RWPE2 (cell line): Measurements from ENCODE around the gene TMC3.

Experiments
- ATAC-seq: fragments of 200-7000 bp; cut with Tn5 transposase; 3 replicates; pipeline ENCODE4 v1.9.1; 2021; ENCODE audit warnings: low read depth
- DNase-seq: peaks from one replicate; pipeline ENCODE4 v3.0.0-alpha.2; 2020; ENCODE audit warnings: low spot score
- H3K27ac ChIP-seq: fragments of 450-650 bp; 2 replicates; pipeline ENCODE4 v1.5.1; 2017; ENCODE audit warnings: mild to moderate bottlenecking; ENCODE audit not compliant: poor library complexity, severe bottlenecking
- H3K27me3 ChIP-seq: fragments of 250-450 bp; sonication (Bioruptor Pico); 2 replicates; pipeline ENCODE4 v1.5.1; 2021; ENCODE audit warnings: mild to moderate bottlenecking, moderate library complexity; ENCODE audit not compliant: insufficient read depth, poor library complexity, severe bottlenecking
- H3K36me3 ChIP-seq: fragments of 250-450 bp; sonication (Bioruptor Pico); 2 replicates; pipeline ENCODE4 v1.5.1; 2020; ENCODE audit warnings: low read depth, mild to moderate bottlenecking, moderate library complexity
- H3K4me1 ChIP-seq: fragments of 250-450 bp; sonication (Bioruptor Pico); 2 replicates; pipeline ENCODE4 v1.5.1; 2021; ENCODE audit warnings: mild to moderate bottlenecking, moderate library complexity; ENCODE audit not compliant: insufficient read depth, poor library complexity, severe bottlenecking
- H3K4me3 ChIP-seq: fragments of 250-450 bp; sonication (Bioruptor Pico); 2 replicates; pipeline ENCODE4 v1.5.1; 2021; ENCODE audit warnings: mild to moderate bottlenecking, moderate library complexity; ENCODE audit not compliant: severe bottlenecking
- H3K9me3 ChIP-seq: fragments of 250-450 bp; sonication (Bioruptor Pico); 2 replicates; pipeline ENCODE4 v1.5.1; 2021; ENCODE audit warnings: mild to moderate bottlenecking, moderate library complexity; ENCODE audit not compliant: severe bottlenecking
- TF ChIP-seq, protein P1 (sequence below): fragments of 450-650 bp; IDR thresholded peaks from one replicate; pipeline ENCODE4 v1.5.1; 2017; ENCODE audit warnings: mild to moderate bottlenecking, moderate library complexity; ENCODE audit not compliant: poor library complexity, severe bottlenecking

The TMC3 gene

GRCh38 chr15:81373176-81373575 lies 837 bp downstream of the TMC3 start:
- no peaks in the 10 kb centered on the region for H3K4me1 ChIP-seq
- H3K9me3 ChIP-seq = no peaks in the 10 kb centered on the region
- H3K36me3 ChIP-seq = no peaks in the 10 kb centered on the region
- DNase-seq = no peak
- H3K4me3 ChIP-seq = no peak overlapping the region
- TF ChIP-seq, protein P1, sequence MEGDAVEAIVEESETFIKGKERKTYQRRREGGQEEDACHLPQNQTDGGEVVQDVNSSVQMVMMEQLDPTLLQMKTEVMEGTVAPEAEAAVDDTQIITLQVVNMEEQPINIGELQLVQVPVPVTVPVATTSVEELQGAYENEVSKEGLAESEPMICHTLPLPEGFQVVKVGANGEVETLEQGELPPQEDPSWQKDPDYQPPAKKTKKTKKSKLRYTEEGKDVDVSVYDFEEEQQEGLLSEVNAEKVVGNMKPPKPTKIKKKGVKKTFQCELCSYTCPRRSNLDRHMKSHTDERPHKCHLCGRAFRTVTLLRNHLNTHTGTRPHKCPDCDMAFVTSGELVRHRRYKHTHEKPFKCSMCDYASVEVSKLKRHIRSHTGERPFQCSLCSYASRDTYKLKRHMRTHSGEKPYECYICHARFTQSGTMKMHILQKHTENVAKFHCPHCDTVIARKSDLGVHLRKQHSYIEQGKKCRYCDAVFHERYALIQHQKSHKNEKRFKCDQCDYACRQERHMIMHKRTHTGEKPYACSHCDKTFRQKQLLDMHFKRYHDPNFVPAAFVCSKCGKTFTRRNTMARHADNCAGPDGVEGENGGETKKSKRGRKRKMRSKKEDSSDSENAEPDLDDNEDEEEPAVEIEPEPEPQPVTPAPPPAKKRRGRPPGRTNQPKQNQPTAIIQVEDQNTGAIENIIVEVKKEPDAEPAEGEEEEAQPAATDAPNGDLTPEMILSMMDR = no peak
- ATAC-seq = no peak
- H3K27me3 ChIP-seq = no peaks in the 10 kb centered on the region
- no peak overlapping the region for H3K27ac ChIP-seq

- no peaks in the 10 kb centered on the region for H3K9me3 ChIP-seq
- H3K36me3 ChIP-seq = no peaks in the 10 kb centered on the region
- TF ChIP-seq, protein P1 = no peak
- no peaks in the 10 kb centered on the region for H3K27me3 ChIP-seq
- no peaks in the 10 kb centered on the region for H3K4me1 ChIP-seq
- H3K4me3 ChIP-seq = no peak overlapping the region
- no peak for ATAC-seq
- no peak for DNase-seq
- H3K27ac ChIP-seq = no peak overlapping the region
These were observed 1.4 kb downstream of the TMC3 start for GRCh38 chr15:81372575-81372974.

- Histone ChIP-seq H3K27me3 (no peaks in the 10 kb centered on the region), H3K36me3 (no peaks in the 10 kb centered on the region), H3K4me1 (no peaks in the 10 kb centered on the region), H3K27ac (no peak overlapping the region), H3K9me3 (no peaks in the 10 kb centered on the region), H3K4me3 (no peak overlapping the region)
- no peak for ATAC-seq
- DNase-seq = no peak
- TF ChIP-seq, protein P1 = no peak
These were observed 10.1 kb downstream of the TMC3 start for GRCh38 chr15:81363718-81364500.

DNA sequence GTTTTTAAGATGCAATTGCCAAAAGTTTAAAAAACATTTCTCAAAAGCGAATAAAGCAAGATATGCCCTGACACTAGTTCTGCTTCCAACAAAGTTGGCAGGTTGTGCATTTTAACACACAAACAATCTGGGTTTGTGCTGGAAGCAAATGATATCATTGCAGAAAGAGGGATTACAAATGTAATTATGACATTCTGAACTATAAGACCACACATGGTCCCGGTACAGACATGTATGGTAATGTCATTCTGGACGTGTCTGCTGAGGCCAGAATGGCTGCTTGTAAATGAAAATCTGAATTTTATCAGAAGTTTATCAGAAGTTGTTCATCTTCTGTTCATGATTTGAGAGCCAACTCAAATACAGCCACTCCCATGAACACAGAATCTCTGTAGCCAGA lies 10.7 kb downstream of the TMC3 start:
- no peaks in the 10 kb centered on the region for H3K9me3 ChIP-seq
- TF ChIP-seq, protein P1 = no peak
- H3K36me3 ChIP-seq = no peaks in the 10 kb centered on the region
- no peaks in the 10 kb centered on the region for H3K27me3 ChIP-seq
- no peak overlapping the region for H3K27ac ChIP-seq
- H3K4me3 ChIP-seq = no peak overlapping the region
- no peaks in the 10 kb centered on the region for H3K4me1 ChIP-seq
- DNase-seq (no peak), ATAC-seq (no peak)

GRCh38 chr15:81362790-81363189 lies 11.2 kb downstream of the TMC3 start:
- ATAC-seq = peak; percentile 61; the same call in 1 of the 3 replicates
- no peaks in the 10 kb centered on the region for H3K27me3 ChIP-seq
- no peaks in the 10 kb centered on the region for H3K36me3 ChIP-seq
- H3K4me3 ChIP-seq = no peak overlapping the region
- no peak overlapping the region for H3K27ac ChIP-seq
- H3K4me1 ChIP-seq = no peaks in the 10 kb centered on the region
- TF ChIP-seq, protein P1 = no peak
- no peaks in the 10 kb centered on the region for H3K9me3 ChIP-seq
- no peak for DNase-seq
